ENCODE data around the gene ZNF569. TPM values are rescaled to one million over a fixed set of nuclear protein-coding genes. Genes with fewer than 3 reads are reported as not detected.

The ZNF569 gene
- total RNA-seq, 1 donor from 2014 or later: 11.8 TPM

DNA sequence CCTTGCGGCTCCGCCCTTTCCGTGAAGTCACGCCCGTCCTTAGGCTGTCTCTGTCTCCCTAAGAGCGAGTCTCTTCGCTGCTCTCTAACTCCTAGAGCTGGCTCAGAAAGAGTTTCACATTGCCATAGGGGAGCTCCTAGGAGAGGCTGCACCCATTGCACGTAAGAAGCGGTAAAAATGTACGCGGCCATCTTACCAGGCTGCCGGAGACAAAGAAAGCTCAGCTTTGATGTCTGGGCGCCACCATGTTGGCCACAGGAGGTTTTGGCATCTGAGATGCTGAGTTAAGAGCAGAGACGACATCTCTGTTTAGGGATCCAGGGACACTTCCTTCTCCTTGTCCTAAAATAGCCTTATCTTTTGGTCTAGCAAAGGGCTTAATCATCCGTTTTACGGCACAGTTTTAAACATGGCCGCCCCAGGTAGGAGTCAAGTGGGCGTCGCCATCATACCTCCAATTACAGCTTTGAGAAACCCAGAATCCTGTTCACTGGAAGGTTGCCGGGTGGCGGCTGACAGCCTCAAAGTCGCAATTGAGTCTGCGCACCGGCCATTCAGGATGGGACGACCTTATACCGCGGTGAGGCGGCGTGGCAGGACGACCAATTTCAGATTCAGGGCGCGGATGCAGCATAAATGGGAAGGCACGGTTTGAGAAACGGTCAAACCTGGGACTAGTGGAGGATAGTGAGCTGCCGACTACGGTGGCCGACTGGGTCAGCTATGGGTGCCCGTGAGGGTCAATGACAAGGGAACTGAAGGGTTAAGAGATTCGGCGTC, 39.3 kb upstream of the ZNF569 start, which contains the start of gene ZNF793:
Gene ZNF793 (plus strand): TSS at position 553 of the 780 bp plus-strand sequence. CDS start 16,501 bp downstream, outside the sequence.
- TF ChIP-seq, protein P1, sequence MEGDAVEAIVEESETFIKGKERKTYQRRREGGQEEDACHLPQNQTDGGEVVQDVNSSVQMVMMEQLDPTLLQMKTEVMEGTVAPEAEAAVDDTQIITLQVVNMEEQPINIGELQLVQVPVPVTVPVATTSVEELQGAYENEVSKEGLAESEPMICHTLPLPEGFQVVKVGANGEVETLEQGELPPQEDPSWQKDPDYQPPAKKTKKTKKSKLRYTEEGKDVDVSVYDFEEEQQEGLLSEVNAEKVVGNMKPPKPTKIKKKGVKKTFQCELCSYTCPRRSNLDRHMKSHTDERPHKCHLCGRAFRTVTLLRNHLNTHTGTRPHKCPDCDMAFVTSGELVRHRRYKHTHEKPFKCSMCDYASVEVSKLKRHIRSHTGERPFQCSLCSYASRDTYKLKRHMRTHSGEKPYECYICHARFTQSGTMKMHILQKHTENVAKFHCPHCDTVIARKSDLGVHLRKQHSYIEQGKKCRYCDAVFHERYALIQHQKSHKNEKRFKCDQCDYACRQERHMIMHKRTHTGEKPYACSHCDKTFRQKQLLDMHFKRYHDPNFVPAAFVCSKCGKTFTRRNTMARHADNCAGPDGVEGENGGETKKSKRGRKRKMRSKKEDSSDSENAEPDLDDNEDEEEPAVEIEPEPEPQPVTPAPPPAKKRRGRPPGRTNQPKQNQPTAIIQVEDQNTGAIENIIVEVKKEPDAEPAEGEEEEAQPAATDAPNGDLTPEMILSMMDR (IDR thresholded peaks at IDR 0.05; ENCODE audit: partially characterized antibody, unreplicated experiment): no peak
- Mint-ChIP-seq H3K4me1 (ENCODE audit: low read depth, unreplicated experiment) (no peaks in the 10 kb centered on the region), H3K27ac (ENCODE audit: unreplicated experiment) (no peak within 1 kb of the TSS), H3K4me3 (ENCODE audit: unreplicated experiment) (no peak within 1 kb of the TSS), H3K27me3 (ENCODE audit: unreplicated experiment) (no peaks in the 10 kb centered on the region), H3K36me3 (ENCODE audit: unreplicated experiment) (peaks cover 24% of the 10 kb centered on the region), H3K9me3 (ENCODE audit: unreplicated experiment) (peaks cover 1% of the 10 kb centered on the region)
- DNase-seq: peak; percentile 96

DNA sequence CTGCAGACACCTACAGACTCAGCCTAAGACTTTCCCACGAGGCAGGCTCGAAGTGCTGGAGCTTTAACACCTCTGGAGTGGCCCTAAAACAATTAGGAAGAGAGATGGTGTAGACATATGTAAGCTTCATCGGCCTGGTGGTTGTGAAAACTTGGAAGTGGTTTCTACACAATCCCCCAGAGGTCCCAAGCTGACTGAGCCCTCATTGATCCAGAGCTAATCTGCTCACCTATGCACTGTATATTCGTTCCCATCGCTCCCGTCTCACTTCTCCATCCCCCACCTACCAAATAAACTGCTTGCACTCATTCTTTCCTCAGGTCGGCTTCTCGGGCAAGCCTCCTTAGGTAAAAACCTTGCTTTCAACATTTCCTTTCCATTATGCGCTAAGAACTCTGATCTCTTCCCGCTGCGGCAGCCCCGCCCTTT, 38.7 kb upstream of the ZNF569 start:
- DNase-seq: peak; percentile 14
- Mint-ChIP-seq H3K27me3 (ENCODE audit: unreplicated experiment) (no peaks in the 10 kb centered on the region), H3K4me3 (ENCODE audit: unreplicated experiment) (no peak overlapping the region), H3K4me1 (ENCODE audit: low read depth, unreplicated experiment) (no peaks in the 10 kb centered on the region), H3K9me3 (ENCODE audit: unreplicated experiment) (peaks cover 1% of the 10 kb centered on the region), H3K36me3 (ENCODE audit: unreplicated experiment) (peaks cover 24% of the 10 kb centered on the region), H3K27ac (ENCODE audit: unreplicated experiment) (no peak overlapping the region)
- TF ChIP-seq, protein P1 (IDR thresholded peaks at IDR 0.05; ENCODE audit: partially characterized antibody, unreplicated experiment): no peak

DNA sequence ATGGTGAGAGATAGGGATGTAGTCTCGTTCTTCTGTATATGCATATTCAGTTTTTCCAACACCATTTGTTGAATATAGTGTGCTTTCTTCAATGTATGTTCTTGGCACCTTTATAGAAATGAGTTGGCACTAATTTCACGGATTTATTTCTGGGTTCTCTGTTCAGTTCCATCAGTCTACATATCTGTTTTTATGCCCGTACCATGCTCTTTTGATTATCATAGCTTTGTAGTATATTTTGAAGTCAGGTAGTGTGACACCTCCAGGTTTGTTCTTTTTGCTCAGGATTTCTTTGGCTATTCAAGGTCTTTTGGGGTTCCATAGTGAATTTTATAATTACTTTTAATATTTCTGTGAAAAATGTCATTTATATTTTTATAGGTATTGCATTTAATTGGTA, 25.0 kb upstream of the ZNF569 start:
- Mint-ChIP-seq H3K4me3 (ENCODE audit: unreplicated experiment) (no peak overlapping the region), H3K4me1 (ENCODE audit: low read depth, unreplicated experiment) (no peaks in the 10 kb centered on the region), H3K27me3 (ENCODE audit: unreplicated experiment) (no peaks in the 10 kb centered on the region), H3K9me3 (ENCODE audit: unreplicated experiment) (peaks cover 25% of the 10 kb centered on the region), H3K36me3 (ENCODE audit: unreplicated experiment) (peaks cover 32% of the 10 kb centered on the region), H3K27ac (ENCODE audit: unreplicated experiment) (no peak overlapping the region)
- TF ChIP-seq, protein P1 (IDR thresholded peaks at IDR 0.05; ENCODE audit: partially characterized antibody, unreplicated experiment): no peak
- no peak for DNase-seq

DNA sequence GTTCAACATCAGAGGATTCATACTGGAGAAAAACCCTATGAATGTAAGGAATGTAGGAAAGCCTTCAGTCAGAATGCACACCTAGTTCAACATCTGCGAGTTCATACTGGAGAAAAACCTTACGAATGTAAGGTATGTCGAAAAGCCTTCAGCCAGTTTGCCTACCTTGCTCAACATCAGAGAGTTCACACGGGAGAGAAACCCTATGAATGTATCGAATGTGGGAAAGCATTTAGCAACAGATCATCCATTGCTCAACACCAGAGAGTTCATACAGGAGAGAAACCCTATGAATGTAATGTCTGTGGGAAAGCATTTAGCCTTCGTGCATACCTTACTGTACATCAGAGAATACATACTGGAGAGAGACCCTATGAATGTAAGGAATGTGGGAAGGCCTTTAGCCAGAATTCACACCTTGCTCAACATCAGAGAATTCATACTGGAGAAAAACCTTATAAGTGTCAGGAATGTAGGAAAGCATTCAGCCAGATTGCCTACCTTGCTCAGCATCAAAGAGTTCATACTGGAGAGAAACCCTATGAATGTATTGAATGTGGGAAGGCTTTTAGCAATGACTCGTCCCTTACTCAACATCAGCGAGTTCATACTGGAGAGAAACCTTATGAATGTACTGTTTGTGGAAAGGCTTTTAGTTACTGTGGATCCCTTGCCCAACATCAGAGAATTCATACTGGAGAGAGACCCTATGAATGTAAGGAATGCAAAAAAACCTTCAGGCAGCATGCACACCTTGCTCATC, 17.3 kb upstream of the ZNF569 start:
- H3K9me3 Mint-ChIP-seq (ENCODE audit: unreplicated experiment): peaks cover 32% of the 10 kb centered on the region
- H3K27ac Mint-ChIP-seq (ENCODE audit: unreplicated experiment): no peak overlapping the region
- H3K4me1 Mint-ChIP-seq (ENCODE audit: low read depth, unreplicated experiment): no peaks in the 10 kb centered on the region
- H3K36me3 Mint-ChIP-seq (ENCODE audit: unreplicated experiment): peaks cover 64% of the 10 kb centered on the region
- peaks cover 6% of the 10 kb centered on the region for H3K27me3 Mint-ChIP-seq (ENCODE audit: unreplicated experiment)
- DNase-seq: no peak
- TF ChIP-seq, protein P1 (IDR thresholded peaks at IDR 0.05; ENCODE audit: partially characterized antibody, unreplicated experiment): no peak
- no peak overlapping the region for H3K4me3 Mint-ChIP-seq (ENCODE audit: unreplicated experiment)
